GM12878 (cell line): ENCODE results near the gene TRAPPC3. TPM values are rescaled to one million over a fixed set of nuclear protein-coding genes. Genes with fewer than 3 reads are reported as not detected.

ENCODE experiments used
- ATAC-seq: fragments of 200-7000 bp; cut with Tn5 transposase; 3 replicates; pipeline ENCODE4 v1.9.1; 2020; ENCODE audit warnings: mild to moderate bottlenecking, moderate library complexity
- BruUV-seq: library from RNA; stranded (reverse); fragments of 400-500 nt; replicated peaks from 2 replicates; lab custom pipeline; 2021; lab: Mats Ljungman, UMichigan
- CTCF ChIA-PET: fragments of 300-600 bp; sonication (Branson Sonifier 250); formaldehyde crosslinking; extraction: SDS; loops from one replicate; lab custom pipeline; 2021; ENCODE audit warnings: inconsistent platforms; lab: Yijun Ruan, JAX
- POLR2A ChIA-PET: fragments of 350-600 bp; formaldehyde crosslinking; extraction: SDS; loops from one replicate; lab custom pipeline; 2021; ENCODE audit warnings: inconsistent platforms; lab: Charles Lee
- RAD21 ChIA-PET: fragments of 300-600 bp; sonication (Branson Sonifier 250); formaldehyde crosslinking; loops from one replicate; lab custom pipeline; 2023; ENCODE audit warnings: antibody characterized with exemption; ENCODE audit not compliant: unreplicated experiment; lab: Charles Lee
- SMC1A ChIA-PET: fragments of 300-600 bp; sonication (Branson Sonifier 250); formaldehyde crosslinking; loops from one replicate; lab custom pipeline; 2023; ENCODE audit not compliant: unreplicated experiment, uncharacterized antibody; lab: Charles Lee
- DNase-seq: peaks from one replicate; pipeline ENCODE4 v3.0.0-alpha.2; 2011; ENCODE audit warnings: low read depth, low spot score
- FAIRE-seq: peaks from 3 replicates; lab custom pipeline; 2011; peaks lifted over from hg19 to GRCh38; lab: Jason Lieb, UNC
- H2AFZ ChIP-seq: 2 replicates; pipeline ENCODE4 v1.6.0; 2011; ENCODE audit warnings: low read depth, low read length, control low read depth; ENCODE audit not compliant: control insufficient read depth
- H3K27ac ChIP-seq: 2 replicates; pipeline ENCODE4 v1.5.1; 2011; ENCODE audit warnings: control low read depth; ENCODE audit not compliant: control insufficient read depth, insufficient read depth
- H3K27me3 ChIP-seq, 2 experiments: replicated peaks in 1 of 2; 2 replicates each; pipeline versions ENCODE4 v1.6.0 to v1.6.1; 2011; ENCODE audit warnings: low read length in 1 of 2; ENCODE audit not compliant: control insufficient read depth in 2 of 2, insufficient read depth in 2 of 2
- H3K36me3 ChIP-seq, 2 experiments: 2 replicates each; pipeline ENCODE4 v1.5.1; 2011; ENCODE audit warnings: low read length in 1 of 2; ENCODE audit not compliant: control insufficient read depth in 2 of 2, insufficient read depth in 2 of 2
- H3K4me1 ChIP-seq: 2 replicates; pipeline ENCODE4 v1.6.1; 2011; ENCODE audit warnings: mild to moderate bottlenecking, low read length, moderate library complexity, mixed read lengths; ENCODE audit not compliant: control insufficient read depth, insufficient read depth
- H3K4me2 ChIP-seq: 2 replicates; pipeline ENCODE4 v1.6.0; 2011; ENCODE audit warnings: control low read depth; ENCODE audit not compliant: control insufficient read depth, insufficient read depth
- H3K4me3 ChIP-seq: fragments of 200-600 bp; sonication (generic); 2 replicates; pipeline ENCODE4 v1.5.1; 2016
- H3K79me2 ChIP-seq: 2 replicates; pipeline ENCODE4 v1.6.0; 2011; ENCODE audit warnings: low read length; ENCODE audit not compliant: control insufficient read depth, insufficient read depth
- H3K9ac ChIP-seq: 2 replicates; pipeline ENCODE4 v1.8.0; 2011; ENCODE audit warnings: low read length, control low read depth, mixed read lengths; ENCODE audit not compliant: control insufficient read depth, insufficient read depth
- H3K9me3 ChIP-seq: replicated peaks from 3 replicates; pipeline ENCODE4 v1.5.1; 2011; ENCODE audit warnings: mild to moderate bottlenecking, low read length; ENCODE audit not compliant: control insufficient read depth, insufficient read depth
- H4K20me1 ChIP-seq: 2 replicates; pipeline ENCODE4 v1.6.0; 2011; ENCODE audit not compliant: control insufficient read depth, insufficient read depth
- BCL3 ChIP-seq: IDR thresholded peaks from 2 replicates; pipeline ENCODE4 v1.6.1; 2011; ENCODE audit warnings: borderline replicate concordance, low read depth, mild to moderate bottlenecking, moderate library complexity, low read length; ENCODE audit not compliant: insufficient read depth, poor library complexity, severe bottlenecking
- EGR1 ChIP-seq, 2 experiments: IDR thresholded peaks; 1 replicate in 1 of 2; 2 replicates in 1 of 2; pipeline ENCODE4 v1.6.1; 2011 to 2012; ENCODE audit warnings: low read depth in 2 of 2, low read length in 2 of 2, borderline replicate concordance in 1 of 2, mild to moderate bottlenecking in 1 of 2, moderate library complexity in 1 of 2
- EP300 ChIP-seq, 2 experiments: fragments of 150-350 bp in 1 of 2; IDR thresholded peaks; 2 replicates each; pipeline ENCODE4 v1.6.1; 2011 to 2012; ENCODE audit warnings: low read depth in 2 of 2, low read length in 2 of 2, borderline replicate concordance in 1 of 2, improper control_type of control experiment in 1 of 2, inconsistent platforms in 1 of 2; ENCODE audit not compliant: control insufficient read depth in 1 of 2
- IRF4 ChIP-seq: IDR thresholded peaks from 2 replicates; pipeline ENCODE4 v1.6.1; 2011; ENCODE audit warnings: low read depth, low read length
- MLLT1 ChIP-seq: fragments of 450-650 bp; IDR thresholded peaks from 2 replicates; pipeline ENCODE4 v1.6.1; 2016; ENCODE audit warnings: mild to moderate bottlenecking
- PKNOX1 ChIP-seq: fragments of 450-650 bp; IDR thresholded peaks from 2 replicates; pipeline ENCODE4 v1.6.1; 2016; ENCODE audit warnings: mild to moderate bottlenecking
- POLR2AphosphoS2 ChIP-seq: IDR thresholded peaks from 2 replicates; pipeline ENCODE4 v1.6.1; 2011; ENCODE audit warnings: low read depth, mild to moderate bottlenecking, low read length, improper control_type of control experiment, moderate library complexity
- SIX5 ChIP-seq: IDR thresholded peaks from 2 replicates; pipeline ENCODE4 v1.6.1; 2011; ENCODE audit warnings: mild to moderate bottlenecking, low read depth, low read length, moderate library complexity; ENCODE audit not compliant: severe bottlenecking
- SKIL ChIP-seq: fragments of 450-650 bp; IDR thresholded peaks from 2 replicates; pipeline ENCODE4 v1.6.1; 2017; ENCODE audit warnings: mild to moderate bottlenecking, low read depth, inconsistent platforms; ENCODE audit not compliant: poor library complexity, severe bottlenecking
- SREBF2 ChIP-seq: IDR thresholded peaks from 2 replicates; pipeline ENCODE4 v1.6.1; 2012; ENCODE audit warnings: mild to moderate bottlenecking, low read length
- SRF ChIP-seq, 2 experiments: IDR thresholded peaks; 2 replicates each; pipeline ENCODE4 v1.6.1; 2011; ENCODE audit warnings: low read depth in 2 of 2, low read length in 2 of 2, mild to moderate bottlenecking in 1 of 2, moderate library complexity in 1 of 2
- YBX1 ChIP-seq: fragments of 450-650 bp; IDR thresholded peaks from 2 replicates; pipeline ENCODE4 v1.6.1; 2016; ENCODE audit warnings: antibody characterized with exemption
- ZNF622 ChIP-seq: fragments of 450-650 bp; IDR thresholded peaks from 2 replicates; pipeline ENCODE4 v1.6.1; 2017; ENCODE audit warnings: mild to moderate bottlenecking, inconsistent platforms
- WGBS: methylation state at CpG from one replicate; pipeline ENCODE4 v1.1.6; 2016; ENCODE audit warnings: low lambda C conversion rate; ENCODE audit not compliant: insufficient replicate concordance, insufficient coverage; ENCODE audit errors: missing lambda C conversion rate; 5-methylcytosine and 5-hydroxymethylcytosine counted together
- in situ Hi-C: fragments of 300-500 bp; cut with MboI; formaldehyde crosslinking; loops from 9 replicates; pipeline ENCODE4 v1.14.3; 2018; ENCODE audit warnings: mixed read lengths
- intact Hi-C: fragments of 100-400 bp; cut with micrococcal nuclease; formaldehyde crosslinking; loops from one replicate; pipeline ENCODE4 v1.14.2; 2022; ENCODE audit not compliant: unreplicated experiment
- polyA plus RNA-seq, 11 experiments: library from polyadenylated mRNA; depleted of rRNA in 4 of 11; unstranded in 6 of 11; stranded (reverse) in 5 of 11; fragments of >200 nt; fragmentation: Nextera tagmentation in 4 of 11; fragmentation: Illumina TruSeq in 1 of 11; extraction: Ambion mirVana in 4 of 11; extraction: Trizol in 1 of 11; gene quantifications; 1 replicate in 1 of 11; 2 replicates in 10 of 11; pipeline versions ENCODE4 v1.2.1 to v1.2.3, GENCODE V29; 2011 to 2016; ENCODE audit warnings: inconsistent platforms in 2 of 11, missing spikeins in 2 of 11, low read depth in 1 of 11
- total RNA-seq, 4 experiments: library from RNA; depleted of rRNA in 3 of 4; stranded (reverse); fragments of >200 nt in 3 of 4; fragmentation: Illumina TruSeq in 1 of 4; extraction: Trizol in 1 of 4; gene quantifications; 2 replicates each; pipeline versions ENCODE4 v1.2.1 to v1.2.3, GENCODE V29; 2013 to 2021

TRAPPC3 gene
- total and polyA plus RNA-seq, 10 of the 15 experiments (the other 5 are each of a cell fraction or from before 2014, with no cell fraction given): 14.7 to 122 (median 70.5) TPM

- TF ChIP-seq MLLT1: peak; percentile 12; the same call in 1 of the 2 replicates
These were observed 1.2 kb upstream of the TRAPPC3 start (continued) for GRCh38 chr1:36150296-36151133.

- Histone ChIP-seq H3K27me3 (no peaks in the 10 kb centered on the region), H3K4me2 (peak overlapping the region; percentile 65), H3K27ac (peak overlapping the region; percentile 77), H3K36me3 (no peaks in the 10 kb centered on the region), H3K4me3 (peak overlapping the region; percentile 42; the same call in 1 of the 2 replicates), H3K9me3 (no peaks in the 10 kb centered on the region), H4K20me1 (no peaks in the 10 kb centered on the region), H3K4me1 (peaks cover 28% of the 10 kb centered on the region), H3K9ac (peak overlapping the region; percentile 58), H2AFZ (peak overlapping the region; percentile 64), H3K79me2 (peaks cover 22% of the 10 kb centered on the region)
- CTCF ChIA-PET: interaction anchor here (0.7 to 10.2 kb wide), 35 partner anchors 12 to 301 kb away, joined by 3 to 262 read pairs (median 8); partner anchors contain the start of genes EVA1B, LSM10, SH3D21 and THRAP3
- WGBS: 26% methylated on average over 6 of the region's 6 CpGs
- FAIRE-seq (peak; percentile 13), ATAC-seq (no peak), DNase-seq (no peak)
- intact Hi-C loops: loop anchor here (1.0 to 10.0 kb wide), 5 partner anchors 38 to 271 kb away; partner anchors contain the start of genes STK40 and THRAP3
- BruUV-seq: no TSS peak
- SMC1A ChIA-PET: interaction anchor here (0.7 to 5.9 kb wide), 31 partner anchors 12 to 315 kb away, joined by 3 to 135 read pairs (median 5); partner anchors contain the start of genes LSM10, MRPS15, SH3D21 and THRAP3
- in situ Hi-C loops: loop anchor here (5.0 kb wide), 1 partner anchor 137 kb away; no protein-coding TSS in a partner anchor
- RAD21 ChIA-PET: interaction anchor here (0.6 to 5.5 kb wide), 37 partner anchors 8 to 324 kb away, joined by 3 to 147 read pairs (median 4); partner anchors contain the start of genes LSM10, OSCP1, SH3D21 and THRAP3
- POLR2A ChIA-PET: interaction anchor here (0.6 to 4.0 kb wide), 20 partner anchors 8 to 359 kb away, joined by 3 to 86 read pairs (median 4); partner anchors contain the start of genes LSM10, OSCP1, SH3D21 and STK40
- TF ChIP-seq EGR1 (IDR thresholded peaks at IDR 0.05; ENCODE audit: borderline replicate concordance in 1 of 2, low read depth in 2 of 2, low read length in 2 of 2) (no peak), EP300 (IDR thresholded peaks at IDR 0.05; ENCODE audit: borderline replicate concordance in 1 of 2, control insufficient read depth in 1 of 2, low read depth in 2 of 2, low read length in 2 of 2) (no peak), SKIL (peak; percentile 7), BCL3 (no peak), SIX5 (no peak), IRF4 (no peak), SRF (IDR thresholded peaks at IDR 0.05; ENCODE audit: low read depth in 2 of 2, low read length in 2 of 2) (no peak), PKNOX1 (no peak), YBX1 (no peak), POLR2AphosphoS2 (no peak), SREBF2 (no peak), ZNF622 (no peak)
These were observed 648 bp upstream of the TRAPPC3 start for GRCh38 chr1:36149973-36150295.
